Transverse colon (tissue), 3 donors: ENCODE results near the gene MINDY3.

ENCODE experiments used
- EP300 ChIP-seq: sonication (generic); formaldehyde crosslinking; IDR thresholded peaks from one replicate; pipeline ENCODE4 v1.6.1; 2017; ENCODE audit warnings: antibody characterized with exemption, low read depth
- TF ChIP-seq, protein P1 (sequence below), 5 experiments: fragments of 200-600 bp in 3 of 5; fragments of 450-650 bp in 2 of 5; sonication (generic) in 3 of 5; IDR thresholded peaks; 1 replicate in 2 of 5; 2 replicates in 3 of 5; pipeline ENCODE4 v1.5.1; 2016 to 2017; ENCODE audit warnings: antibody characterized with exemption in 5 of 5, inconsistent platforms in 3 of 5, mild to moderate bottlenecking in 2 of 5, moderate library complexity in 1 of 5

DNA sequence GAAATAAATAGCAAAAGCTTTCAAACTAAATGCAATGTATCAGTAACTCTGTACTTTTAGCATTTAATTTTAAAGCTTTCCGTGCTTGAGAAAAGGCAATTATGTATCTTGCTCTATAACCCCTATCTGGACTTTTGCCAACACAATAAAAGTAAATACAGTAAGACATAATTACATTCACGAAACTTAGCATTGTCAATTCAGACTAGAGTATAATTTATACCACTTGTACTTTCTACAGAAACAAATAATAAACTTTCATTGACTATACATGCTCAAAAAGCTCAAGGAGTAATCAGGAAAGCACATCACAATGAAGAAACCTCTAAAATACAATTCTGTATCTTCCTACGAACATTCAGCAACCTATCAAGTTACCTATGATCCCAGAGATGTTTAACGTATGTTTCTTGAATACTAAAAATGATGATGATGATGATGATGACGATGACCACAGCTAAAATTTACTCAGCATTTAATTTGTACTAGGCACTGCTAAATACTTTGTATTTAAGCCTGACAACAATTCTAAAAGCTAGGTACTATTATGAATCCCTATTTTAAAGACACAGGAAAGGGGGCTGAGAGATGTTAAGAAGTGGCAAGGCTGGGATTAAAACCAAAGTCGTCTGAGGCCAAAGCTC, 44.9 kb downstream of the MINDY3 start:
- no peak for TF ChIP-seq EP300
- TF ChIP-seq, protein P1, sequence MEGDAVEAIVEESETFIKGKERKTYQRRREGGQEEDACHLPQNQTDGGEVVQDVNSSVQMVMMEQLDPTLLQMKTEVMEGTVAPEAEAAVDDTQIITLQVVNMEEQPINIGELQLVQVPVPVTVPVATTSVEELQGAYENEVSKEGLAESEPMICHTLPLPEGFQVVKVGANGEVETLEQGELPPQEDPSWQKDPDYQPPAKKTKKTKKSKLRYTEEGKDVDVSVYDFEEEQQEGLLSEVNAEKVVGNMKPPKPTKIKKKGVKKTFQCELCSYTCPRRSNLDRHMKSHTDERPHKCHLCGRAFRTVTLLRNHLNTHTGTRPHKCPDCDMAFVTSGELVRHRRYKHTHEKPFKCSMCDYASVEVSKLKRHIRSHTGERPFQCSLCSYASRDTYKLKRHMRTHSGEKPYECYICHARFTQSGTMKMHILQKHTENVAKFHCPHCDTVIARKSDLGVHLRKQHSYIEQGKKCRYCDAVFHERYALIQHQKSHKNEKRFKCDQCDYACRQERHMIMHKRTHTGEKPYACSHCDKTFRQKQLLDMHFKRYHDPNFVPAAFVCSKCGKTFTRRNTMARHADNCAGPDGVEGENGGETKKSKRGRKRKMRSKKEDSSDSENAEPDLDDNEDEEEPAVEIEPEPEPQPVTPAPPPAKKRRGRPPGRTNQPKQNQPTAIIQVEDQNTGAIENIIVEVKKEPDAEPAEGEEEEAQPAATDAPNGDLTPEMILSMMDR (IDR thresholded peaks at IDR 0.05), result no peak
